Memory B cell (primary cell): ENCODE data around the gene NELFB.
A peak's percentile ranks its signal among the peaks of the same experiment; 100 is the strongest.

Experiments
- ATAC-seq: fragments of 150-1000 bp; cut with Tn5 transposase; 2 replicates; pipeline ENCODE4 v1.10.0; 2021; ENCODE audit warnings: low read depth, mild to moderate bottlenecking, moderate library complexity
- DNase-seq, 2 donors: peaks; one replicate each; pipeline ENCODE4 v3.0.0; 2022; ENCODE audit warnings: low spot score in 2 of 2
- H3K27ac Mint-ChIP-seq: one replicate; pipeline ENCODE4 v1.8.0; 2022; ENCODE audit warnings: mild to moderate bottlenecking, moderate library complexity, mixed read lengths
- H3K27me3 Mint-ChIP-seq: one replicate; pipeline ENCODE4 v1.8.0; 2022; ENCODE audit warnings: mixed read lengths
- H3K36me3 Mint-ChIP-seq: one replicate; pipeline ENCODE4 v1.8.0; 2022; ENCODE audit warnings: mild to moderate bottlenecking, mixed read lengths
- H3K4me1 Mint-ChIP-seq: one replicate; pipeline ENCODE4 v1.8.0; 2022; ENCODE audit warnings: mixed read lengths
- H3K4me3 Mint-ChIP-seq: one replicate; pipeline ENCODE4 v1.8.0; 2022; ENCODE audit warnings: mild to moderate bottlenecking, moderate library complexity, mixed read lengths
- H3K9me3 Mint-ChIP-seq: one replicate; pipeline ENCODE4 v1.8.0; 2022; ENCODE audit warnings: mixed read lengths

NELFB gene

GRCh38 chr9:137254624-137255447, at the start of gene NELFB:
Gene NELFB, plus strand, starts transcription at chr9:137255327.
- peak; percentile 90 for ATAC-seq
- no peaks in the 10 kb centered on the region for H3K9me3 Mint-ChIP-seq
- no peaks in the 10 kb centered on the region for H3K36me3 Mint-ChIP-seq
- H3K4me1 Mint-ChIP-seq = peaks cover 9% of the 10 kb centered on the region
- H3K27me3 Mint-ChIP-seq = peaks cover 1% of the 10 kb centered on the region
- peak within 1 kb of the TSS; percentile 89 for H3K4me3 Mint-ChIP-seq
- peak; percentile 98 to 100 for DNase-seq
- H3K27ac Mint-ChIP-seq = peak within 1 kb of the TSS; percentile 76

- H3K36me3 Mint-ChIP-seq = peaks cover 13% of the 10 kb centered on the region
- peaks cover 35% of the 10 kb centered on the region for H3K4me1 Mint-ChIP-seq
- H3K4me3 Mint-ChIP-seq = peak overlapping the region; percentile 93
Measured at GRCh38 chr9:137206602-137207001, 48.5 kb upstream of the NELFB start.

GRCh38 chr9:137211532-137211931, 43.6 kb upstream of the NELFB start:
- no peak for ATAC-seq
- DNase-seq = no peak
- peaks cover 15% of the 10 kb centered on the region for H3K4me1 Mint-ChIP-seq
- H3K4me3 Mint-ChIP-seq = no peak overlapping the region
- H3K27ac Mint-ChIP-seq = no peak overlapping the region
- H3K9me3 Mint-ChIP-seq = no peaks in the 10 kb centered on the region
- H3K36me3 Mint-ChIP-seq = peaks cover 15% of the 10 kb centered on the region
- no peaks in the 10 kb centered on the region for H3K27me3 Mint-ChIP-seq

More at GRCh38 chr9:137206602-137207001, 48.5 kb upstream of the NELFB start:
- Mint-ChIP-seq H3K9me3 (no peaks in the 10 kb centered on the region), H3K27me3 (no peaks in the 10 kb centered on the region), H3K27ac (peak overlapping the region; percentile 94)
- ATAC-seq (no peak), DNase-seq (no peak)

DNA sequence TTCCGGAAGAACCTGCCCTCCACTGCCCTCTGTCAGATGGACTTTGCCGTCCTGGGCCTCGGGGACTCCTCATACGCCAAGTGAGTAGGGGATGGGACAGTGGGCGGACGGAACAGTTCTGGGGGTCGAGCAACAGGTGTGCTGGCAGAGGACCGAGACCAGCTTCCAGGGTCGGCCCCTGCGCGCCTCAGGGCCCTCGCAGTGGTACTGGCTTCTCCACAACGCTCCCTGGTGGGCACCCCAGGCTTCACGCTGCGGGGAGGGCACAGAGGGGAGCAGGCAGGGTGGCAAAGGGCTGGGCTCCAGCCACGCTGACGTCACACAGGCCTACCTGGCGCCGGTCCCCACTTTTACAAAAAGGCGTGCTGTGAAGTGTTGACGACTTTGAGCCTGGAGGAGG, 42.6 kb upstream of the NELFB start:
- DNase-seq = no peak
- no peak overlapping the region for H3K27ac Mint-ChIP-seq
- no peaks in the 10 kb centered on the region for H3K27me3 Mint-ChIP-seq
- ATAC-seq = no peak
- no peak overlapping the region for H3K4me3 Mint-ChIP-seq
- peaks cover 5% of the 10 kb centered on the region for H3K4me1 Mint-ChIP-seq
- no peaks in the 10 kb centered on the region for H3K9me3 Mint-ChIP-seq
- peaks cover 6% of the 10 kb centered on the region for H3K36me3 Mint-ChIP-seq

- Mint-ChIP-seq H3K27me3 (no peaks in the 10 kb centered on the region), H3K36me3 (peaks cover 5% of the 10 kb centered on the region), H3K4me3 (no peak overlapping the region), H3K9me3 (no peaks in the 10 kb centered on the region), H3K4me1 (peaks cover 4% of the 10 kb centered on the region), H3K27ac (no peak overlapping the region)
- ATAC-seq = no peak
- no peak for DNase-seq
Measured at GRCh38 chr9:137213160-137214060, 41.7 kb upstream of the NELFB start.

GRCh38 chr9:137214620-137215019, 40.5 kb upstream of the NELFB start:
- peaks cover 2% of the 10 kb centered on the region for H3K4me1 Mint-ChIP-seq
- H3K9me3 Mint-ChIP-seq = no peaks in the 10 kb centered on the region
- ATAC-seq (no peak), DNase-seq (no peak)
- no peak overlapping the region for H3K27ac Mint-ChIP-seq
- H3K36me3 Mint-ChIP-seq = peaks cover 2% of the 10 kb centered on the region
- H3K4me3 Mint-ChIP-seq = no peak overlapping the region
- H3K27me3 Mint-ChIP-seq = no peaks in the 10 kb centered on the region

GRCh38 chr9:137215196-137215986, 39.7 kb upstream of the NELFB start:
- peaks cover 2% of the 10 kb centered on the region for H3K4me1 Mint-ChIP-seq
- no peak overlapping the region for H3K4me3 Mint-ChIP-seq
- H3K27me3 Mint-ChIP-seq = peaks cover 1% of the 10 kb centered on the region
- H3K27ac Mint-ChIP-seq = no peak overlapping the region
- H3K36me3 Mint-ChIP-seq = peaks cover 2% of the 10 kb centered on the region
- ATAC-seq = no peak
- no peaks in the 10 kb centered on the region for H3K9me3 Mint-ChIP-seq
- no peak for DNase-seq

- Mint-ChIP-seq H3K4me3 (no peak overlapping the region), H3K9me3 (no peaks in the 10 kb centered on the region), H3K4me1 (no peaks in the 10 kb centered on the region), H3K36me3 (peaks cover 2% of the 10 kb centered on the region), H3K27ac (no peak overlapping the region), H3K27me3 (peaks cover 4% of the 10 kb centered on the region)
- DNase-seq (no peak), ATAC-seq (no peak)
Measured at GRCh38 chr9:137216188-137216965, 38.8 kb upstream of the NELFB start.

GRCh38 chr9:137217276-137218211, 37.6 kb upstream of the NELFB start:
- peaks cover 2% of the 10 kb centered on the region for H3K36me3 Mint-ChIP-seq
- peak overlapping the region; percentile 14 for H3K4me3 Mint-ChIP-seq
- DNase-seq (no peak), ATAC-seq (no peak)
- H3K27ac Mint-ChIP-seq = no peak overlapping the region
- H3K4me1 Mint-ChIP-seq = no peaks in the 10 kb centered on the region
- peaks cover 4% of the 10 kb centered on the region for H3K27me3 Mint-ChIP-seq
- no peaks in the 10 kb centered on the region for H3K9me3 Mint-ChIP-seq

- DNase-seq = no peak
- ATAC-seq = no peak
- Mint-ChIP-seq H3K27me3 (peaks cover 4% of the 10 kb centered on the region), H3K27ac (no peak overlapping the region), H3K36me3 (peaks cover 2% of the 10 kb centered on the region), H3K4me3 (no peak overlapping the region), H3K9me3 (no peaks in the 10 kb centered on the region), H3K4me1 (peaks cover 5% of the 10 kb centered on the region)
Measured at GRCh38 chr9:137218212-137218753, 36.8 kb upstream of the NELFB start.

DNA sequence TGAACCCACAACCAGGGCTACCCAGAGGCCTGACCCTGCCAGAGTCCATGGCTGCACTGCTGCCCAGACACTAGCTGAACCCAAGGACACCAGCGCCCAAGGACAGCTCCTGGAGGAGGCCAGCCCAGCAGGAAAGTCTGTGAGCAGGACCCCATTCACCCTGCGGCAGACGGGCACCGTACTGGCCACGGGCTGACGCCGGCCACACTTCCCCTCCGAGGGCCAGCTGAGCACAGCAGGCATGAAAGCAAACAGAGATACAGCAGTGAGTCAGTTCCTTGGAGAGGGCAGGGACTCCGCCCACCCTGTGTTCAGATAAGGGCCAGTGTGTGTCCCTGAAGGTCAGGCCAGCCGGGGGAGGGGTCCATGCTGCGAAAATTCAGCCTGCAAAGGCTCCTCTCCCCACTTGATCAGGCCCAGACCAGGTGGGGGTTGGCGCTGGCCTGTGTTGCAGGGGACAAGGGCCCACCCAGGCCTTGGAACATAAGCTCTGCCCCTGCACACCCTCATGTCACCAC, 36.3 kb upstream of the NELFB start:
- Mint-ChIP-seq H3K27ac (no peak overlapping the region), H3K4me3 (no peak overlapping the region), H3K9me3 (no peaks in the 10 kb centered on the region), H3K4me1 (peaks cover 5% of the 10 kb centered on the region), H3K27me3 (peaks cover 4% of the 10 kb centered on the region), H3K36me3 (peaks cover 2% of the 10 kb centered on the region)
- DNase-seq (no peak), ATAC-seq (no peak)

- Mint-ChIP-seq H3K27ac (no peak overlapping the region), H3K4me1 (peaks cover 5% of the 10 kb centered on the region), H3K4me3 (peak overlapping the region; percentile 35), H3K27me3 (peaks cover 4% of the 10 kb centered on the region), H3K9me3 (no peaks in the 10 kb centered on the region), H3K36me3 (no peaks in the 10 kb centered on the region)
- ATAC-seq (no peak), DNase-seq (no peak)
Measured at GRCh38 chr9:137219757-137220316, 35.3 kb upstream of the NELFB start.
